Daoy (cell line): ENCODE results near the gene OGDH. TPM values are rescaled to one million over a fixed set of nuclear protein-coding genes. Genes with fewer than 3 reads are reported as not detected.

Experiments used
- DNase-seq: peaks from one replicate; pipeline ENCODE4 v3.0.0-alpha.2; 2015; ENCODE audit warnings: low read depth
- total RNA-seq: library from RNA; depleted of rRNA; stranded (reverse); fragments of >200 nt; shearing (Covaris generic); gene quantifications from 2 replicates; pipeline ENCODE4 v1.2.3, GENCODE V29; 2014

The OGDH gene
- total RNA-seq, 1 experiment from 2014 or later: 77.5 TPM

GRCh38 chr7:44618045-44618444 is 11.6 kb downstream of the OGDH start:
- no peak for DNase-seq

- DNase-seq: no peak
Observed at GRCh38 chr7:44618753-44619152, 12.3 kb downstream of the OGDH start.

- DNase-seq: no peak
Observed at GRCh38 chr7:44621034-44621749, 14.8 kb downstream of the OGDH start.

- DNase-seq: no peak
Observed at GRCh38 chr7:44621750-44622103, 15.3 kb downstream of the OGDH start.

GRCh38 chr7:44622342-44623151 is 16.1 kb downstream of the OGDH start:
- peak; percentile 56 for DNase-seq

GRCh38 chr7:44624318-44624717 is 17.9 kb downstream of the OGDH start:
- DNase-seq: no peak

GRCh38 chr7:44625526-44626471 is 19.4 kb downstream of the OGDH start:
- DNase-seq: no peak

GRCh38 chr7:44626620-44627019 is 20.2 kb downstream of the OGDH start:
- no peak for DNase-seq

GRCh38 chr7:44629829-44630522 is 23.5 kb downstream of the OGDH start:
- no peak for DNase-seq

GRCh38 chr7:44630792-44631457 is 24.5 kb downstream of the OGDH start:
- no peak for DNase-seq

GRCh38 chr7:44631458-44632115 is 25.2 kb downstream of the OGDH start:
- no peak for DNase-seq

GRCh38 chr7:44632196-44632595 is 25.8 kb downstream of the OGDH start:
- DNase-seq: no peak

- DNase-seq: peak; percentile 100
Observed at GRCh38 chr7:44633254-44634186, 27.1 kb downstream of the OGDH start.

- peak; percentile 36 for DNase-seq
Observed at GRCh38 chr7:44634187-44634838, 27.9 kb downstream of the OGDH start.

GRCh38 chr7:44634839-44635591 is 28.6 kb downstream of the OGDH start:
- DNase-seq: peak; percentile 57

GRCh38 chr7:44636041-44636584 is 29.7 kb downstream of the OGDH start:
- DNase-seq: no peak

- no peak for DNase-seq
Observed at GRCh38 chr7:44636926-44637325, 30.5 kb downstream of the OGDH start.
